ENCODE data around the gene MRTFA.

Gene MRTFA

DNA sequence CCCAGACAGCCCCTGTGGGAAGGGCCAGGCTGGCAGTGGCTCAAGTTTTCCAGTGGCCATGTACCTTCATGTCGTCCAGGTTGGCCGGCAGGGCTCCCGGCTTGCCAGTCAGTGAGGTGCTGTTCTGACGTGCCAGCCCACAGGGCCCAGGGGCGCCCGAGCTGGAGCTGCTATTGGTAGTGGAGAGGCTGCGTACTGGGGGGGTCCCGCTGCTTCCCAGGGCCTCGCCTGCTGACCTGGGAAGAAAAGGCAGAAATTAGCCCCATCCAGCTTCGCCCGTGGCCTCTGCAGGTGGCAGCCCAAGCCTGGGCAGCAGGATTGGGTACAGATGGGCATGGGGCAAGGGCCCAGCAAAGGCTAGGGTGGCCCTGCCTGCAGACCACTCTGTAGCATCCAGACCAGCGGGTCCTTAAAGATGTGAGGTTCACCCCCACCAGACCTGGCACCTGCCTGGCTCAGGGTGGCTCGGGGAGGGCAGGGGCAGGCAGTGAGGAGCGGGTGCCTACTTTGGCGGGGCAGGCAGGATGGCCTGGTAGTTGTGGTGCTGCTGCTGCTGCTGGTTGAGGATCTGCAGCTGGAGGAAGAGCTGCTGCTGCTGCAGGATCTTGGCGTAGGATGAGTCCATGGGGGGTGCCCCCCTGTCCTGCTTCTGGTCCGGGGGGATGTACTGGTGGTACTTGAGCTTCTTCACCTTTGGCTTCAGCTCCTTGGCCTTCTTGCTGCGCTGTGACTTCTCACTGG is 216.0 kb downstream of the MRTFA start:
- no peak for DNase-seq

DNA sequence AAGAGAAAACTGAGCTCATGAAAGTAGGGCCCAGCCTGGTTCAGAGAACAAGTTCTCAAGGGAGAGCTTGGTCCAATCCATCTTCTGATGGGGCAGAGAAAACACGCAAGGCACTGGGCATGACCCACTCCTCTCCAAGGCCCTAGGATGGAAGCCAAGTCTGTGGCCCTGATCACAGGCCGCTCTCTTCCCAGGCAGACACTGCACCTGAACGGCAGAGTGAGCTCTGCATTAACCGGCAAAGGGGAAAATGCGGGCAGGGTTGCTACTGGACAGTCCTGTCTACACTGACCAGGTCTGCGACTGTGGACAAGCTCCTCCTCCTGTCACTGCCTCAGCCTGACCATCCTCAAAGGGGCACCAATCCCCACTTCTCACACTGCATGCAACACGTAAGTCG is 216.8 kb downstream of the MRTFA start:
- DNase-seq: no peak

DNA sequence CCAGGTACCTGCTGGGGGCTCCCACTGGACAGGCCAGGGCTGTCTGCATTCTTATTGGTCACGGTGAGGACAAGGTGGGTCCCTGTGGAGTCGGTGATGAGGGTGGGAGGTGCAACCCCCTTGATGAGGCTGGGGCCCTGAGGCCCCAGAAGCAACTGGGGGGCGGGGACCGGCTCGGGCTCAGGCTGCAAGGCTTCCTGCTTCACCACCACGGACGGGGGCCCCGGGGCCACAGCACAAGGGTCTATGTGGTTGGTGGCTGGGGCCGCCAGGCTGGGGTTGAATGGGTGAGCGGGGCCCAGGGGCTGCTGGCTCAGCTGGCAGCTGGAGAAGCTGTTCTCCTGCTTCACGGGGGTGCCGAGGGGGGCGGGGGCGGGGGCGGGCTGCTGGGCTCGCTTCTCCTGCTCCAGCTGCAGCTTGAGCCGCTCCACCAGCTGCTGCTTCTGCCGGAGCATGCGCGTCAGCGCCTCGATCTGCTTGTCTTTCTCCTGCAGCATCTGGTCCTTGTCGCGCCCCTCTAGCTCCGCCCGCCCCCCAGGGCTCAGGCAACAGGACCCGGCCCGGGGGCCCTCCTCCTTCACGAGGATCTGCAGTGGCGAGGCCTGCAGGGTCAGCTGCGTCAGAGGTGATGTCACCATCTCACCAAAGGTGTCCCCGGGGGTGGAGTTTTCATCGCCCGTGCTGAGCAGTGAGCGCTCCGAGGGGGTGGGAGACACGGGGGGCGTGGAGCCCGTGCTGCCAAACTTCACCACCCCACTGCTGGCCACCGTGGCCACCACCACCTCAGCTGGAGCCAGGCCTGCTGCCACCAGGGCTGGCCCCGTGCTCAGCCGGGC is 217.9 kb downstream of the MRTFA start:
- no peak for DNase-seq

DNA sequence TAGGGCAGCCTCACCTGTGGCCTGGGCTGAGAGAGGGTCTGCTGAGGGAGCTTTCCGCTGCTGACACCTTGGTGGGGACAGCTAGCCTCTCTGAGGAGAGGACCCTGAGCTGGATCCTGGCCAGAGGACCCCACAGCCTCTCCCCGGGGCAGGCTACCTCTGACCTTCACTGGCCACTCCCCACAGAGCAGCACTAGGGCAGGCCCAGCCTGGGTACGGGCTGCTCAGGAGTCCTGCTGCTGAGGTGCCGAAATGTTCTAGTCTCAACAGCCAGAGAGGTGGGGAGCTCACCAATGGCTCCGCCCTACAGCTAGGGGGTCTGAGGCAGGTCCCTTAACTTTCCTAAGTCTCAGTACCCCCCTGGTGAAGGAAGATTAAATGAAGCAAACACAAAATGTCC is 218.6 kb downstream of the MRTFA start:
- DNase-seq: no peak

DNA sequence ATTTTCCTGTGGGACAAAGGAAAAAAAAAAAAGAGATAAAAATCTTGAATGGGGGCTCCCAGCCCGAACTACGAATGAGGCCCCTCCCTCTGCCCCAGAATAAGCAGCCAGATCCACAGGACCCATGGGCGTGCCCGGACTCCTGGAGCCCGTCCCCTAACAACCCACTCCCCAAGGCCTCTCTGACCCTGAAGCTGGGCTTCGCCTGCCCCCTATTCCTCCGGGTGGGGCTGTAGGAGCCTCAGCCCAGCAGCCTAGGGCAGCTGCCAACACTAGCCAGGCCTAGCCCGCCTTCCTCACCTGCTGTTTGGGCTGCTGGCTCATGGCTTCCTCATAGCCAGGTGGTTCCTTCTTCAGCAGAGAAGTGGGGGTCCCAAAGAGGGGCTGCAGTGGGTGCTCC is 219.5 kb downstream of the MRTFA start:
- no peak for DNase-seq

DNA sequence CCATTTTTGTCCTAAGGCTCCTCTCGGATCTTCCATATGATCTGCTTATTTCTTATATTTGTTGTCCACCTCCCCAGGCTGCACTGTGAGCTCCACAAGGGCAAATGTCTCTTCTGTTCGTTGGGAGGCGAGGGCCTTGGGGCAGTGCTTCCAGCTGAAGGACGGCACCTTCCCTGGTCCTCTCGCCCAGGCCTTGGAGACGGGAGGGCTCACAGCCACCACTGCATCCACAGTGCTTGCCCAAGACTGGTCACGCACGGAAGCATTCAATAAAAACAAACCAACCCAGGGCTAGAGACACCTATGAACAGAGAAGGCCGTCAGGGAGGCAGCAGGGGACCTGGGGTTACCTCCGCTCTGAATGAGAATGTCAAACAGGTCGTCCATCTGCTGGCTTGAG is 219.9 kb downstream of the MRTFA start:
- no peak for DNase-seq

DNA sequence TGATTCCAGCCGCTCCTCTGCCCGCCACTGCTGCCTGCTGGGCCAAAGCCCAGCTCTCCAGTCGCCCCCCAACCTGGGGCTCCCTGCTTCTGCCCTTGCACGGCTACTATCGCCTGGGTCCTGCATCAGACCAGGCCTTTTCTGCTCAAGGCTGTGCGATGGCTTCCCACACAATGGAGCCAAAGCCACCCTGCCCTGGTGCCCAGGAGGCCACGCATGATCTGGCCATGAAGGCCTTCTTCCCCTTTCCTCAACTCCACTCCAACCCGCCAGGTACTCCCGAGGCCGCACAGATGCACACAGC is 220.3 kb downstream of the MRTFA start:
- no peak for DNase-seq

DNA sequence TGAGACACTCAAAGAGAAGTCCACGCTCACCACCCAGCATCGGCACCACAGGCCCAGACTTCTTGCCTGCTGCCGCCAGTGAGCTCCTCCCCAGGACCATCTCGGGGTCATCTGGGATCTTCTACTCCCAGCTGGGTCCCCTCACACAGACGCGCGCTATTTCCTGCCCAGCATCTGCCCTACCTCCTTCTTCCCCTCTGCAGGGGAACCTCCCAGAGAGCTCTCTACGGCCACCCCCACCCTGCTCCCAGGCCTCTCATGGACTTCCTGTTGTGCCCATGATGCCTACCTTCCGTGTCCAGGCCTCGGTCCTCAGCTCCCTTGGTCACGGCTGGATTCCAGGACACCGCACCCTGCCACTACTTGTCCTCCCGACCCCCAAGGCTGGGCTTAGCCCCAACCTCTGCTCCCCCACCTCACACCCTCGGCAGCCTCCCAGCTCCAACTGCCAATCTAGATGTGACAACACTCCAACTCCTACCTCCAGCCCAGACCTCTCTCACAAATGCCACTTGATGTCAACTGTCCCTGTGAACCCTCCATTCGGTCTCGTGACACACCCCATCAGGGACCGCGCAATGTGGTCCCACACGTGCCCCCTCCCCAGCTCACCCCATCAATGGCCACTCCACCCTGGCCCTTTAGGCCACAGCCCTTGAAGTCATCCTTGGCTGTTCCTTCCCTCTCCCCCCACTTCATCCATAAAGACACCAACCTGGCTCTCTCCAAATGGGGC is 220.8 kb downstream of the MRTFA start:
- DNase-seq: no peak

DNA sequence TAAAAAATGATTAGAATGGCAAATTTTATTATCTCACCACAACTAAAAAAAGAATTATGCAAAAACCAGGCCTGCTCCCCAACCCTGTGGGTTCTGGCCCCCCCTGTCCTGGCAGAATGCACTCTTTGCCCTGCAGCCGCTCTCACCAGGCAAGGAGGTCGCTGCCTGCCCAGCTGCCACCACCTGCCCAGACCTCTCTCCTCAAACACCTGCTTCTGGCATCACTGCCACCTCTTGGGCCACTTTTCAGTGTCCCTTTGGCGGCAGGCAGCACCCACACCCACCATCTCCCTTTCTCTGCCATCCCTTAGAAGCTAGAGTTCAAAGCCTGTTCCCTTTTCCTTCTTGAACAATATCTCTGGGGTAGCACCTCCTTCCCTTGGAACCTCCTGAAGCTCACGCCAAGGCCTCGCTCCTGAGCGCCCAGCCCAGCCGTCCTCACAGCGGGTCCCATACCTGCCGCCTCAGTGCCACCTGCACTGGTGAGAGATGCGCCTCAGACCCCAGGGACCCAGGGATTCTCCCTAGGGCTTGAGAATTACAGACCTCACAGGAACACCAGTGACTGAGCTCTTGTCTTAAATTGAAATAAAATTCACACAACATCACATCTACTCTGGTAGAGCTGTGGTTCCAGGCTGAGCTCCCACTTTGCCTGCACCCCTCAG is 221.5 kb downstream of the MRTFA start:
- DNase-seq: no peak

DNA sequence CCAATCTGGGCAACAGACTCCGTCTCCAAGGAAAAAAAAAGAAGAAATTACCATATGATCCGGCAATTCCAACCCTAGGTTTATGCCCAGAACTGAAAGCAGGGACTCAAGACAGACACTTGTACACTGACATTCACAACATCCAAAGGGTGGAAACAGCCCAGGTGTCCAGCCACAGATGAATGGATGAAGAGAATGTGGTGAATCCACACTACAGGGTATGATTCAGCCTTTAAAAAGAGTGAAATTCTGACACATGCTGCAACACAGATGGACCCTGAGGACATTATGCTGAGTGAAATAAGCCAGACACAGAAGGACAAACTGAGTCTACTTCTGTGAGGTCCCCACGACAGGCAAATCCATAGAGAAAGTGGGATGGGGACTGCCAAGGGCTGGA is 222.2 kb downstream of the MRTFA start:
- no peak for DNase-seq

DNA sequence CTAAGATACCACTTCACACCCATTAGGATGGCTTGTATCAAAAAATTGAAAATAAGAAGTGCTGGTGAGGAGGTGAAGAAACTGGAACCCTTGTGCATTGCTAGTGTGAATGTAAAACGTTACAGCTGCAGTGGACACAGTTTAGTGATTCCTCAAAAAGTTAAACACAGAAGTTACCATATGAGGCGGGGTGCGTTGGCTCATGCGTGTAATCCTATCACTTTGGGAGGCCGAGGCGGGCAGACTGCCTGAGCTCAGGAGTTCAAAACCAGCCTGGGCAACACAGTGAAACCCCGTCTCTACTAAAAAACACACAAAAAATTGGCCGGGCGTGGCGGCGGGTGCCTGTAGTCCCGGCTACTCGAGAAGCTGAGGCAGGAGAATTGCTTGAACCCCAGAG is 222.6 kb downstream of the MRTFA start:
- no peak for DNase-seq

DNA sequence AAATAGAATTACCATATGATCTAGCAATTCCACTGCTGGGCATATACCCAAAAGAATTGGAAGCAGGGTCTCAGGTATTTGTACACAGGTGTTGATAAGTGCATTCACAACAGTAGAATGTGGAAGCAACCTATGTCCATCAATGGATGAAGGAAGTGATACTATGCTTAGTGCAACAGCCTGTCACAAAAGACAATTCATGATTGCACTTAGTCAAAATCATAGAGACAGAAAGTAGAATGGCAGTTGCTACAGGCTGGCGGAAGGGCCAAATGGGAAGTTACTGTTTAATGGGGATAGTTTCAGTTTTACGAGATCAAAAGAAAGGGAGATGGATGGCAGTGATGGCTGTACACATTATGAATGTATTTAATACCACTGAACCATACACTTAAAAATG is 224.1 kb downstream of the MRTFA start:
- DNase-seq: no peak

DNA sequence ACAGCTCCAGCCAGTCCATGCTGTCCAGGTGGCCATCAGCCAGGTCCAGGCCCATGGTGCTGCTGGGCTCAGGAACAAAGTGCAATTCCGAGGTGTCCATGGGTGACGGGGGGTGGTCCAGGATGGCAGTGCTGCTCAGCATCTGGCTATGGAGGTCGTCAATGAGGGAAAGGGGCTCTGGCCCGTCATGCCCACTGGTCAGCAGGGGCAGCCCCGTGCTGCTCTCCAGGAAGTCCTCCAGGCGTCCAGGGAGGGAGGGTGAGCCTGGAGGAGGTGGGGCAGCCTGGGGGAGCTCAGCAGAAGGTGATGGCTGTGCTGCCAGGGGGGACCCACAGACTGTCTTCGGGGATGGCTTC is 225.0 kb downstream of the MRTFA start:
- no peak for DNase-seq

DNA sequence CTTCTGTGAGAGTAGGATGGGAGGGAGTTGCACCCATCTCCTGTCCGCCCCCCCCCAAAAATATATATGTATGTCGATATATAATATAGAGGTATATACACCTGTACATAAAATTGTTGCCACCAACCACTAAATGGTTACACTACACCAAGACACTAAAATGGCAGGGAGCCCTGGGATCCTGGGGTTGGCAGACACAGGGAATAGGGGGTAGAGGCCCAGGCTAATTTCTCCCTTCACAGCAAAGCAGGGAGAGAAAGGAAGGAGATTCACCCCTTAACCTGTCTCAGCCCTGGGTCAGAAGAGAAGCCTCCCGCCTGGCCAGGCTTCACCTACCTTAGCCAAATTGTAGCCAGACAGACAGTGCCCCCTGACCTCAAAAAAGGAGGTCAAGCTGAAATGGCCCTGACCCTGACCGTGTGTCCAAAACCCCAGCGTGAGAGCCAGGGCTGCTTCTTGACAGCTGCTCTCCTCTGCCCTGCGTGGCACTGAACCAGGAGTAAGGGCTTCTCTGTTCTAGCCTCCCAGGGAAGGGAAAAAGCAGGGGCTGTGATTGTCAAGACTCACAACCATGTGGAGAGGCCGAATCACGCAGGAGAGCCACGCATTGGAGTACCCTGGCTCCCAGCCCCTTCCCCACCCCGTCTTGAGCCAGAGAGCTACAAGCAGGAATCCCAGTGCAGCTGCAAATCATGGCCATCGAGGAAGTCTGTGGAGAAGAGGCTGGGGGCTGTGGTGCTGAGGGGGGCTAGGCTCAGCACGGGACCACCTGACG is 225.6 kb downstream of the MRTFA start:
- DNase-seq: no peak

DNA sequence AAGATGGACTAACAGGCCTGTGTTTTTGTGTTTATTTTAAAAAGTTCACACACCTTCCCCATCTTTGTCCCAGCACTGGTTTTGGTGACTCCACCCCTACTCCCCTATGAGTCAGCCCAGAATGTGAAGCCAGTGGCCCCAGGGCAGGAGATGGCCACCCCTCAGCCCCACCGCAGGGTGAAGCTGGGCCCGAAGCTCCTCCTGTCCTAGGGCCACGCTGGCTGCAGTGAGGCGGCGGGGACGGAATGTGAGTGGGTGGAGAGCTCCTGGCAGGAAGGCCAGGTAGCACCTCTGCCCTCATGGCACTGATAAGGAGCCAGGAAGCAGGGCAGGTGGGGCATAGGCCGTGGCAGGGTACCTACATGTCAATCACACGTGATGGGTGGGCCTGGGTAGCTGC is 226.2 kb downstream of the MRTFA start:
- DNase-seq: no peak

DNA sequence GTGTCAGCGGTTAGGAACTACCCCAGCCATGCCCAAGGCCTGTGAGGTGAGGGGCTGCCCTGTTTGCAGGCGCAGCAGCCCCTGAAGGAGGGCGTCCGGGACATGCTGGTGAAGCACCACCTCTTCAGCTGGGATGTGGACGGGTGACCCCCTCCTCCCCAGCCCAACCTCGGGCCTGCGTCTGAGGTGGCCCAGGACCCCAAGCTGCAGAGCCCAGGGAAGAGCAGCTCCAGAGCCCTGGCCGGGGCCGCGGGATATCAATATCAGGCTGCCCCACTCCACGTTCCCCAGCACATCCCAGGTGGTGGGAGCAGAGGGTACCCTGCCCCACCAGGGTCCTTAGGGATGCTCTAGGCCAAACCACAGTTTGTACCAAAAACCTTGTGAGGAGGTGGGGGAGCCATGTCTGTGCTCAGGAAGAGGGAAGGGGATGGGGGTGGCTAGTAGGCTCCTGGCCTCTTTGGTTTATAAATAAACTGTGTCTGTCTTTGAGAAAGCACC is 226.9 kb downstream of the MRTFA start:
- DNase-seq: no peak

DNA sequence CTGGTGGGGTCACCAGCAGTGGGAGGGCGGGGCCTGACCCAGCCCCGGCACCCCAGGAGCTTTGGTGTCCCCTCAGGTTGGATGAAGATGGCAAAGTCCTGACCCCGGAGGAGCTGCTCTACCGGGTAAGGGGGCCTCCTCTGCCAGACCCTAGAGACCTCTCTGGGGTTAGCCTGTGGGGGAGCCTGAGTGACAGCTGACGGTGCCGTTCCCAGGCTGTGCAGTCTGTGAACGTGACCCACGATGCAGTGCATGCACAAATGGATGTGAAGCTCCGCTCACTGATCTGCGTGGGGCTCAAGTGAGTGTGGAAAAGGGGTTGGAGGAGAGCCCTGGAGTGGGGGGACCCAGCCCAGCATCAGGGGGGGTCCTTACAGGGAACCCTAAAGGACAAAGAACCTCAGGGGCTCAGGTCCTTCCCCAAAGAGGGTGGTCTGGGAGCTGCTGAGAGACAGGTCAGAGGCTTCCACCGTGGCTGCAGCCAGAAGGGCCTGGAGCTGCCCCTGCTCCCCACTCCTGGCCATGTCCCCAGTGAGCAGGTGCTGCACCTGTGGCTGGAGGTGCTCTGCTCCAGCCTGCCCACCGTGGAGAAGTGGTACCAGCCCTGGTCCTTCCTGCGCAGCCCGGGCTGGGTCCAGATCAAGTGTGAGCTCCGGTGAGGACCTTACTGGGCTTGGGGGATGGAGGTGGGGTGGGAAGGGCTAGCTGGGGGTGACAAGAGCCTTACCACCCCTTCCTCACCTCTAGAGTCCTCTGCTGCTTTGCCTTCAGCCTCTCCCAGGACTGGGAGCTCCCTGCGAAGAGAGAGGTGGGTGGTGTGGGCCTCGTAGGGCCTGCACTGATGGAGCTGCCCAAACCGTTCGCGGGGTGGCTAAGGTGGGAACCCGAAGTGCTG is 227.6 kb downstream of the MRTFA start:
- no peak for DNase-seq

DNA sequence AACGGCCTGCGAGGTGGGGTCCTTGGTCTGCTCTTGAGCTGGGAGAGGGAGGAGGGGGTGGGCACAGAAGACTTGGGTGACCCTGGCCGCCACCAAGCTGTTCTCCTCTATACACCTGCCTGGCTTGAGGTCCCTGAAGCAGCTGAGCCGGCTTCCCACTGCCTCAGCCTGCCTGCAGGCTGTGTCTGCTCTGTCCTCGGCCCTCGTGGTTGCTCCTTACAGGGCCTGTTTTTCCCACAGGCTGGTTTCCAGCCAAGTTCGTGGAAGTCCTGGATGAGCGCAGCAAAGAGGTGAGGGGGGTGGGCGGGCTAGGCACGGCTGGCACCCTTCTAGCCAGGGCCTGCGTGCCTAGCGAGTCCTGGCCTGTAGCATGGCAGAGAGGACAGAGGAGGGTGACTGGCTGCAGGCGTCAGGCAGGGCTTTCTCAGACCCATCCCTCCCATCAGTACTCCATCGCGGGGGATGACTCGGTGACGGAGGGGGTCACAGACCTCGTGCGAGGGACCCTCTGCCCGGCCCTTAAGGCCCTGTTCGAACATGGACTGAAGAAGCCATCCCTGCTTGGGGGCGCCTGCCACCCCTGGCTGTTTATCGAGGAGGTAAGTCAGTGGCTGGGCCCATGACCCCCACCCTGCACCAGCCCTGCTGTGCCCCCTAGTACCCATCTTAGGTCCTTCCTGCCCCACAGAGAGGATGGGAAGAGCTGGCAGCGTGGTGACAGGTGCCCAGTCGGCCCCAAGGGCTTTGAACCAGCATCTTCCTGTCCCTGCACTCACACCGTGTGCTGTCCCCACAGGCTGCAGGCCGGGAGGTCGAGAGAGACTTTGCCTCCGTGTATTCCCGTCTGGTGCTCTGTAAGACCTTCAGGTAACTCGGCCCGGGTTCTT is 228.4 kb downstream of the MRTFA start:
- DNase-seq: no peak

DNA sequence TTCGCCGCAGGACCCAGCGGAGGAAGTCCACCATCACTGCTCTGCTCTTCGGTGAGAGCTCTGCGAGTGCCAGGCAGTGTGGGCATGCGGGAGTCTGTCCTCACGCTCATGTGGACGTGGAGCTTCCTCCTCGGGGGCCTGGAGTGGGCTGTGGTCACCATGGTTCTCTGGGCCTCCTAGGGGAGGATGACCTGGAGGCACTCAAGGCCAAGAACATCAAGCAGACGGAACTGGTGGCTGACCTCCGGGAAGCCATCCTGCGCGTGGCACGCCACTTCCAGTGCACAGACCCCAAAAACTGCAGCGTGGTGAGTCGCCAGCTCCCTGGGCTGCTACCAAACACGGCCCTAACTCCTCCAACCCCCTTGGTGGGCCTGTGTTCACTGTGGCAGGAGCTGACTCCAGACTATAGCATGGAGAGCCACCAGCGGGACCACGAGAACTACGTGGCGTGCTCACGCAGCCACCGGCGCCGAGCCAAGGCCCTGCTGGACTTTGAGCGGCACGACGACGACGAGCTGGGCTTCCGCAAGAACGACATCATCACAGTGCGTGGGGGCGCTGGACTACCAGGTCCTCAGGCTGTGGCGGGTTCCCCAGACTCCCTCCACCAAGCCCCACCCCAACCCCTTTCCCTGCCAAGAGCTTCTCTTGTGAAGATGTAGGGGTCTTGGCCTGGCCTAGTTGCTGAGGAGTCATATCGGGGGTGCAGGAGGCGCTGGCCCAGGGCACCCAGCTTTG is 229.3 kb downstream of the MRTFA start:
- DNase-seq: no peak

All from cerebellar nuclear complex (tissue), 1 donor.